Measurements from ENCODE around the gene DOCK4.

- no peak for TF ChIP-seq MAX (IDR thresholded peaks at IDR 0.05)
- no peak for TF ChIP-seq TAF1 (IDR thresholded peaks at IDR 0.05; ENCODE audit: low read depth)
- TF ChIP-seq YY1 (IDR thresholded peaks at IDR 0.05; ENCODE audit: low read depth): no peak
- TF ChIP-seq FOXM1 (IDR thresholded peaks at IDR 0.05; ENCODE audit: borderline replicate concordance, low read depth): no peak
- no peak for TF ChIP-seq CREB1 (IDR thresholded peaks at IDR 0.05; ENCODE audit: low read depth)
- TF ChIP-seq RAD21 (IDR thresholded peaks at IDR 0.05; ENCODE audit: low read depth): no peak
- TF ChIP-seq, protein P1, sequence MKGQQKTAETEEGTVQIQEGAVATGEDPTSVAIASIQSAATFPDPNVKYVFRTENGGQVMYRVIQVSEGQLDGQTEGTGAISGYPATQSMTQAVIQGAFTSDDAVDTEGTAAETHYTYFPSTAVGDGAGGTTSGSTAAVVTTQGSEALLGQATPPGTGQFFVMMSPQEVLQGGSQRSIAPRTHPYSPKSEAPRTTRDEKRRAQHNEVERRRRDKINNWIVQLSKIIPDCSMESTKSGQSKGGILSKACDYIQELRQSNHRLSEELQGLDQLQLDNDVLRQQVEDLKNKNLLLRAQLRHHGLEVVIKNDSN (IDR thresholded peaks at IDR 0.05): no peak
- no peak for TF ChIP-seq EGR1 (IDR thresholded peaks at IDR 0.05)
- TF ChIP-seq TCF12 (IDR thresholded peaks at IDR 0.05; ENCODE audit: low read depth): no peak
- TF ChIP-seq, protein P2, sequence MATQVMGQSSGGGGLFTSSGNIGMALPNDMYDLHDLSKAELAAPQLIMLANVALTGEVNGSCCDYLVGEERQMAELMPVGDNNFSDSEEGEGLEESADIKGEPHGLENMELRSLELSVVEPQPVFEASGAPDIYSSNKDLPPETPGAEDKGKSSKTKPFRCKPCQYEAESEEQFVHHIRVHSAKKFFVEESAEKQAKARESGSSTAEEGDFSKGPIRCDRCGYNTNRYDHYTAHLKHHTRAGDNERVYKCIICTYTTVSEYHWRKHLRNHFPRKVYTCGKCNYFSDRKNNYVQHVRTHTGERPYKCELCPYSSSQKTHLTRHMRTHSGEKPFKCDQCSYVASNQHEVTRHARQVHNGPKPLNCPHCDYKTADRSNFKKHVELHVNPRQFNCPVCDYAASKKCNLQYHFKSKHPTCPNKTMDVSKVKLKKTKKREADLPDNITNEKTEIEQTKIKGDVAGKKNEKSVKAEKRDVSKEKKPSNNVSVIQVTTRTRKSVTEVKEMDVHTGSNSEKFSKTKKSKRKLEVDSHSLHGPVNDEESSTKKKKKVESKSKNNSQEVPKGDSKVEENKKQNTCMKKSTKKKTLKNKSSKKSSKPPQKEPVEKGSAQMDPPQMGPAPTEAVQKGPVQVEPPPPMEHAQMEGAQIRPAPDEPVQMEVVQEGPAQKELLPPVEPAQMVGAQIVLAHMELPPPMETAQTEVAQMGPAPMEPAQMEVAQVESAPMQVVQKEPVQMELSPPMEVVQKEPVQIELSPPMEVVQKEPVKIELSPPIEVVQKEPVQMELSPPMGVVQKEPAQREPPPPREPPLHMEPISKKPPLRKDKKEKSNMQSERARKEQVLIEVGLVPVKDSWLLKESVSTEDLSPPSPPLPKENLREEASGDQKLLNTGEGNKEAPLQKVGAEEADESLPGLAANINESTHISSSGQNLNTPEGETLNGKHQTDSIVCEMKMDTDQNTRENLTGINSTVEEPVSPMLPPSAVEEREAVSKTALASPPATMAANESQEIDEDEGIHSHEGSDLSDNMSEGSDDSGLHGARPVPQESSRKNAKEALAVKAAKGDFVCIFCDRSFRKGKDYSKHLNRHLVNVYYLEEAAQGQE (IDR thresholded peaks at IDR 0.05; ENCODE audit: low read depth): no peak
- TF ChIP-seq EP300 (IDR thresholded peaks at IDR 0.05; ENCODE audit: borderline replicate concordance): no peak
- TF ChIP-seq CEBPB (IDR thresholded peaks at IDR 0.05): no peak
- TF ChIP-seq NFIC (IDR thresholded peaks at IDR 0.05): no peak
Measured at GRCh38 chr7:112190120-112190519, 16.1 kb downstream of the DOCK4 start.
